RWPE1 (cell line): Measurements from ENCODE around the gene NRSN2.

Experiments used
- CTCF ChIA-PET: fragments of 350-600 bp; sonication (Branson Sonifier 250); formaldehyde crosslinking; extraction: SDS; loops from one replicate; lab custom pipeline; 2021; lab: Yijun Ruan, JAX
- POLR2A ChIA-PET: fragments of 400-600 bp; formaldehyde crosslinking; extraction: SDS; loops from one replicate; lab custom pipeline; 2020; ENCODE audit warnings: antibody characterized with exemption; ENCODE audit not compliant: low non-redundant PET; lab: Yijun Ruan, JAX
- DNase-seq: peaks from one replicate; pipeline ENCODE4 v3.0.0; 2012; ENCODE audit warnings: low spot score
- H3K27ac ChIP-seq: fragments of 450-650 bp; 2 replicates; pipeline ENCODE4 v1.5.1; 2017
- TF ChIP-seq, protein P1 (sequence below): fragments of 450-650 bp; conservative IDR thresholded peaks from 2 replicates; pipeline ENCODE4 v1.5.1; 2017; ENCODE audit warnings: low read depth, mild to moderate bottlenecking

NRSN2 gene

DNA sequence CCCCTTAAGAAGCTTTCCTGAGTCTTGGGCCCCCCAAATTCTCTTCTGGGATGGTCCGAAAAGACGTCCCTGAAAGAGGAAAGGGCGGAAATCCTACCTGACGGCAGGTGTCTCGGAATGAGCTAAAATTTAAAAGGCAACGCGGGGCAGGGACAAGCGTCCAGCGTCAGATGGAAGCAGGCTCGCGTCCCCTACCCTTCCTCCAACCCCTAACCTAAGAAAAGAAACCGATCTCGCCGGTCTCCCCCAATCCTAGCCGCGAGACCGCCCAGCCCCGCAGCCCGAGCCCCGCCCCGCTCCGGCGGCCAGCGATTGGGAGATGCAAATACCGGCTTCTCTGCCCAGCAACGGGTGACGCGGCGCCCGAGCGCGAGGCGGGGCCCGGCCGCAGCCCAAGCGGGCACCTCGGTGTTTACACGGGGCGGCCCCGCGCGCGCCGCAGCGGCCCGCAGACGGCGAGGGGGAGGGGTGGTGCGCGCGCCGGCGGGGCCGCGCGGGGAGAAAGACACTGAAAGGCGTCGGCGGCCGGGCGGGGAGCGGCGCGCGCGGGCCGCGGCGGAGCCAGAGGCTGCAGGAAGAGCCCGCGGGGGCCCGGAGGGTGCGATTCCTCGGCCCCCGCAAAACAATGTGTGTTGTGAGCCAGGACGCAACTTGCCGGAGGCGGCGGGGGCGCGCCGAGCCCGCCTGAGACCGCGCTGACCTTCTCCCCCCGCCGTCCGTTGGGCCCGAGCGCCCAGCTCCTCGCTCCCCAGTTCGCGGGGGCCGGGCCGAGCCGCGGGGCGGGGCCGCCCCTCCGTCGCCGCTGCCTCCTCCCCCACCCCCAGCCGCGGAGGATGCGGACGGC lies 21.6 kb upstream of the NRSN2 start, which contains the start of gene SOX12:
Gene SOX12, plus strand, starts transcription at position 508 of the 844 bp plus-strand sequence. CDS start 373 bp downstream, outside the sequence.
- peak within 1 kb of the TSS; percentile 96 for H3K27ac ChIP-seq
- TF ChIP-seq, protein P1, sequence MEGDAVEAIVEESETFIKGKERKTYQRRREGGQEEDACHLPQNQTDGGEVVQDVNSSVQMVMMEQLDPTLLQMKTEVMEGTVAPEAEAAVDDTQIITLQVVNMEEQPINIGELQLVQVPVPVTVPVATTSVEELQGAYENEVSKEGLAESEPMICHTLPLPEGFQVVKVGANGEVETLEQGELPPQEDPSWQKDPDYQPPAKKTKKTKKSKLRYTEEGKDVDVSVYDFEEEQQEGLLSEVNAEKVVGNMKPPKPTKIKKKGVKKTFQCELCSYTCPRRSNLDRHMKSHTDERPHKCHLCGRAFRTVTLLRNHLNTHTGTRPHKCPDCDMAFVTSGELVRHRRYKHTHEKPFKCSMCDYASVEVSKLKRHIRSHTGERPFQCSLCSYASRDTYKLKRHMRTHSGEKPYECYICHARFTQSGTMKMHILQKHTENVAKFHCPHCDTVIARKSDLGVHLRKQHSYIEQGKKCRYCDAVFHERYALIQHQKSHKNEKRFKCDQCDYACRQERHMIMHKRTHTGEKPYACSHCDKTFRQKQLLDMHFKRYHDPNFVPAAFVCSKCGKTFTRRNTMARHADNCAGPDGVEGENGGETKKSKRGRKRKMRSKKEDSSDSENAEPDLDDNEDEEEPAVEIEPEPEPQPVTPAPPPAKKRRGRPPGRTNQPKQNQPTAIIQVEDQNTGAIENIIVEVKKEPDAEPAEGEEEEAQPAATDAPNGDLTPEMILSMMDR, result no peak
- ChIA-PET CTCF (interaction anchor here (0.7 to 1.4 kb wide), 2 partner anchors 12 to 26 kb away, joined by 3 read pairs; no protein-coding TSS in a partner anchor), POLR2A (interaction anchor here (0.9 to 1.4 kb wide), 2 partner anchors 25 to 27 kb away, joined by 3 read pairs; no protein-coding TSS in a partner anchor)
- peak; percentile 92 for DNase-seq

DNA sequence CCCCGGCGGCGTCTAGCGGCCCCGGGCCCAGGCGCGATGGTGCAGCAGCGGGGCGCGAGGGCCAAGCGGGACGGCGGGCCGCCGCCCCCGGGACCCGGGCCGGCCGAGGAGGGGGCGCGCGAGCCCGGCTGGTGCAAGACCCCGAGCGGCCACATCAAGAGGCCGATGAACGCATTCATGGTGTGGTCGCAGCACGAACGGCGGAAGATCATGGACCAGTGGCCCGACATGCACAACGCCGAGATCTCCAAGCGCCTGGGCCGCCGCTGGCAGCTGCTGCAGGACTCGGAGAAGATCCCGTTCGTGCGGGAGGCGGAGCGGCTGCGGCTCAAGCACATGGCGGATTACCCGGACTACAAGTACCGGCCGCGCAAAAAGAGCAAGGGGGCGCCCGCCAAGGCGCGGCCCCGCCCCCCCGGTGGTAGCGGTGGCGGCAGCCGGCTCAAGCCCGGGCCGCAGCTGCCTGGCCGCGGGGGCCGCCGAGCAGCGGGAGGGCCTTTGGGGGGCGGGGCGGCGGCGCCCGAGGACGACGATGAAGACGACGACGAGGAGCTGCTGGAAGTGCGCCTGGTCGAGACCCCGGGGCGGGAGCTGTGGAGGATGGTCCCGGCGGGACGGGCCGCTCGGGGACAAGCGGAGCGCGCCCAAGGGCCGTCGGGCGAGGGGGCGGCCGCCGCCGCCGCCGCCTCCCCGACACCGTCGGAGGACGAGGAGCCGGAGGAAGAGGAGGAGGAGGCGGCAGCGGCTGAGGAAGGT lies 20.8 kb upstream of the NRSN2 start:
- ChIA-PET CTCF (interaction anchor here (0.5 to 0.6 kb wide), 2 partner anchors 147 to 152 kb away, joined by 3 to 5 read pairs; no protein-coding TSS in a partner anchor), POLR2A (interaction anchor here (1.4 kb wide), 1 partner anchor 28 kb away, joined by 3 read pairs; no protein-coding TSS in a partner anchor)
- H3K27ac ChIP-seq, result peak overlapping the region; percentile 96
- no peak for DNase-seq
- TF ChIP-seq, protein P1, result no peak

DNA sequence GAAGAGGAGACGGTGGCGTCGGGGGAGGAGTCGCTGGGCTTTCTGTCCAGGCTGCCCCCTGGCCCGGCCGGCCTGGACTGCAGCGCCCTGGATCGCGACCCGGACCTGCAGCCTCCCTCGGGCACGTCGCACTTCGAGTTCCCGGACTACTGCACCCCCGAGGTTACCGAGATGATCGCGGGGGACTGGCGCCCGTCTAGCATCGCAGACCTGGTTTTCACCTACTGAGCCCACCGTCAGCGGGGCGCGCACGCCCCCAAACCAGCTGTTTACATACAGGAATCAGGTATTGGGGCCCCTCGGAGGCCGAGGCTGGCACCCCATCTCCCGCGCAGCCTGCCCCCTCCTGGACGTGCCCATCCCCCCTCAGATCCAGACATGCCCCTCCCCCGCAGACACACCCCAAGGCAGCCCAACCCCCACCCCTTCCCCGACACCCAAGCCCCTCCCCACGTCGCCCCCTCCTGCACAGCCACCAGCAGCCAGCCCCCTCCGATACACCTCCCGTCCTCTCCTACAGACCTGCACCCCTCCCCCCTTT lies 20.2 kb upstream of the NRSN2 start:
- TF ChIP-seq, protein P1, result no peak
- DNase-seq, result no peak
- peak overlapping the region; percentile 96 for H3K27ac ChIP-seq
- ChIA-PET POLR2A (no interaction called here), CTCF (interaction anchor here (0.5 to 0.6 kb wide), 2 partner anchors 147 to 152 kb away, joined by 3 to 5 read pairs; no protein-coding TSS in a partner anchor)

DNA sequence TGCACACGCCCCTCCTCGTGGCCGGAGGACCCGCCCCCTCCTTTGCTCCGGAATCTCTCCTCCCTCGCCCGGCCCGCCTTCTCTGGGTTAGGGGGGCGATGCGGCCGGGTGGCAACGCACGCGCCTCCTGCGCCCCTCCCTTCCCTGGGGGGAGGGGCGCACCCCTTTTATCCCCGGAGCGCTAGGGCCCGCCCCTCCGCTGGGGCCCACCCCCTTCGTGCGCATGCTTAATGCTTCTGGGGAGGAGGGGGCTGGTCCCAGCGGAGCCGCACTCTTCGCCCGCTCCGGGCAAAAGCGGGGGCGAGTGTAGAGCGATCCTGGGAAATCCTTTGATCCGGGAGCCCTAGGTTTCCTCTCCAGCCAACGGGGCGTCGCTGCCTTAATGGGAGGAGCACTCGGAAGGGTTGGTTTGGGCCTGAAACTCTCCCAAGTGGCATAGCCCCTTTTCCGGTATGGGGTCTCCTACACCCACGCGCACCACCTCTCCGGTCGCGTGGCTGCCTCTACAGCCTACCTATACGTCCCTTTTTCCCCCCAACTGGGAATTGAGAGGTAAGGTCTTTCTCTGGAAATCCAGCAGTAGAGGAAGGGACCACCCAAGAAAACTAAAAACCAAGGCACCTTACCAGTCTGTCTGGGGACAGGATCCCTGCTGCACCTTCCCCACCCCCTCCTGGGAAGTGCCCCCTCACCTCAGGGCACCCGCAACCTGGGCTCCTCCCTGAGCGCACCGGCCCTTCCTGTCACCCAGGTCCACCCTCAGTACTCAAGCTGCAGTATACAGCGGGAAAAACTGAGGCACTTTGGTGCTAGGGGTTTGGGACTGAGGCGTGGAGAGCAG lies 19.5 kb upstream of the NRSN2 start:
- TF ChIP-seq, protein P1, result no peak
- peak; percentile 97 for DNase-seq
- POLR2A ChIA-PET, result no interaction called here
- CTCF ChIA-PET, result no interaction called here
- H3K27ac ChIP-seq, result peak overlapping the region; percentile 96

DNA sequence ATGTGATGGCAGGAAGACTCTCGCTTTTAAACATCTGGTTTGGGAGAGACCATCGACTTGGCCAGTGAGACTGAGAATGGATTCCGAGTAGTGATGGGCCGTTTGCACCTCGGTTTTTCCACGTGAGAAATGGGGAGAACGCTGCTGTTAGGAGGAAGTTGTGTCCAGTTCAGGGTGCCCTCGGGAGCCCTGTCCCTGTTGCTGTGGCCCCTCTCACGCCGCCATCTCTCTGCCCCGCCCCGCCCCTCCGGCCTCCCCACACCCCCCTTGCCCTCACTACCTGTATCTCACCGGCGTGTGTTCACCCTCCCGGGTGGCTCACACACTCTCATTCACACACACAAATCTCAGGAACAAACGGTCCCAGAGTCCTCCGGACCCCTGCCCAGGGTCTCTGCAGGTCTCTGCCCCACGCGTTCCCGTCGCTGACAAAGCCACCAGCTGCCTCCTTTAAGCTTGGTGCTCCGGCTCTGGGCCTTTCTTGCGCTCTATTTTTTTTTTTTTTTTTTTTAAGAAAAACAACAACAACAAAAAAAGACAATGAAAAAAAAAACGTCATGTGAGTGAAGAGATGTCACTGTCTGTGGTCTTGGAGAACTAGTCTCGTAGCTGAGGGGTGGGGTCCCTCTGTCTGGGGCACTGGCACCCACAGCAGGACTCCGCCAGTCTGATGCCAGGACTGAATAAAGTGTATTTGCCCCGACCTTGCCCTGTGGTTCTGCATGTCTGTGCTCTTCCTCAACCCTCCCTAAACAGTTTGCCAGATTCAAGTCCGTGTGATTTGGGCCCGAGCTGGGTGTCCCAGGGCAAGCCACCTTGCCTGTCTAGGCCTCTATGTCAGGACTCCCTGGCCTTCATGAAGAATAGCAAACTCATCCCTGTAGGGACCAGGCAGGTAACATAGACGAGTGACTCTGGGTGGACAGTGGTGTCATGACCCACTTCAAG lies 18.6 kb upstream of the NRSN2 start:
- peak overlapping the region; percentile 96 for H3K27ac ChIP-seq
- TF ChIP-seq, protein P1, result no peak
- POLR2A ChIA-PET, result interaction anchor here (0.6 to 0.7 kb wide), 4 partner anchors 19 to 505 kb away, joined by 3 to 7 read pairs (median 4); no protein-coding TSS in a partner anchor
- DNase-seq, result no peak
- CTCF ChIA-PET, result interaction anchor here (0.6 to 3.2 kb wide), 2 partner anchors 8 to 63 kb away, joined by 3 to 13 read pairs; no protein-coding TSS in a partner anchor
